Esophagus squamous epithelium (tissue), 4 donors: ENCODE data around the gene CERS1.

Experiments used
- POLR2A ChIP-seq, 4 donors: fragments of 450-650 bp; IDR thresholded peaks; one replicate each; pipeline ENCODE4 v1.6.1; 2017; ENCODE audit warnings: antibody characterized with exemption in 4 of 4, mild to moderate bottlenecking in 4 of 4, moderate library complexity in 3 of 4
- TF ChIP-seq, protein P1 (sequence below), 6 experiments: fragments of 450-650 bp in 4 of 6; fragments of 200-600 bp in 2 of 6; sonication (generic) in 2 of 6; IDR thresholded peaks; one replicate each; pipeline ENCODE4 v1.5.1; 2016 to 2019; ENCODE audit warnings: antibody characterized with exemption in 6 of 6, mild to moderate bottlenecking in 4 of 6, moderate library complexity in 4 of 6

- TF ChIP-seq, protein P1, sequence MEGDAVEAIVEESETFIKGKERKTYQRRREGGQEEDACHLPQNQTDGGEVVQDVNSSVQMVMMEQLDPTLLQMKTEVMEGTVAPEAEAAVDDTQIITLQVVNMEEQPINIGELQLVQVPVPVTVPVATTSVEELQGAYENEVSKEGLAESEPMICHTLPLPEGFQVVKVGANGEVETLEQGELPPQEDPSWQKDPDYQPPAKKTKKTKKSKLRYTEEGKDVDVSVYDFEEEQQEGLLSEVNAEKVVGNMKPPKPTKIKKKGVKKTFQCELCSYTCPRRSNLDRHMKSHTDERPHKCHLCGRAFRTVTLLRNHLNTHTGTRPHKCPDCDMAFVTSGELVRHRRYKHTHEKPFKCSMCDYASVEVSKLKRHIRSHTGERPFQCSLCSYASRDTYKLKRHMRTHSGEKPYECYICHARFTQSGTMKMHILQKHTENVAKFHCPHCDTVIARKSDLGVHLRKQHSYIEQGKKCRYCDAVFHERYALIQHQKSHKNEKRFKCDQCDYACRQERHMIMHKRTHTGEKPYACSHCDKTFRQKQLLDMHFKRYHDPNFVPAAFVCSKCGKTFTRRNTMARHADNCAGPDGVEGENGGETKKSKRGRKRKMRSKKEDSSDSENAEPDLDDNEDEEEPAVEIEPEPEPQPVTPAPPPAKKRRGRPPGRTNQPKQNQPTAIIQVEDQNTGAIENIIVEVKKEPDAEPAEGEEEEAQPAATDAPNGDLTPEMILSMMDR (IDR thresholded peaks at IDR 0.05) = no peak
- no peak for TF ChIP-seq POLR2A (IDR thresholded peaks at IDR 0.05)
These were observed 5.5 kb upstream of the CERS1 start for GRCh38 chr19:18901491-18901890.
